SK-N-SH (cell line): Measurements from ENCODE around the gene IQGAP2. TPM values are rescaled to one million over a fixed set of nuclear protein-coding genes. Genes with fewer than 3 reads are reported as not detected.

Source experiments
- CTCF ChIA-PET: fragments of 300-600, 350-600 bp; formaldehyde crosslinking; extraction: SDS; loops from one replicate; lab custom pipeline; 2021; lab: Yijun Ruan, JAX
- POLR2A ChIA-PET: fragments of 350-600 bp; sonication (Branson Sonifier 250); formaldehyde crosslinking; extraction: SDS; loops from one replicate; lab custom pipeline; 2020; ENCODE audit warnings: antibody characterized with exemption, inconsistent platforms; lab: Yijun Ruan, JAX
- DNase-seq: peaks from one replicate; pipeline ENCODE4 v3.0.0; 2012
- H2AFZ ChIP-seq: fragments of 200-600 bp; sonication (generic); 2 replicates; pipeline ENCODE4 v1.8.1; 2016; ENCODE audit warnings: antibody characterized with exemption, mild to moderate bottlenecking, low read depth
- H3F3A ChIP-seq: fragments of 200-600 bp; sonication (generic); replicated peaks from 2 replicates; pipeline ENCODE3; 2016; ENCODE audit warnings: antibody characterized with exemption, mild to moderate bottlenecking; ENCODE audit not compliant: insufficient read depth
- H3K27ac ChIP-seq, 2 experiments: fragments of 200-500 bp in 1 of 2; fragments of 200-600 bp in 1 of 2; sonication (Bioruptor generic) in 1 of 2; sonication (generic), shearing (Covaris generic) in 1 of 2; 2 replicates each; pipeline versions ENCODE4 v1.5.1 to v1.6.1; 2014 to 2016; ENCODE audit warnings: low read depth in 2 of 2, inconsistent platforms in 1 of 2, low read length in 1 of 2, mild to moderate bottlenecking in 1 of 2, mixed read lengths in 1 of 2
- H3K27me3 ChIP-seq: fragments of 200-600 bp; sonication (generic), shearing (Covaris generic); 2 replicates; pipeline ENCODE4 v1.6.1; 2016; ENCODE audit warnings: mixed run types; ENCODE audit not compliant: insufficient read depth
- H3K36me3 ChIP-seq, 2 experiments: fragments of 200-500 bp in 1 of 2; fragments of 200-600 bp in 1 of 2; sonication (Bioruptor generic) in 1 of 2; sonication (generic) in 1 of 2; replicated peaks in 1 of 2; 2 replicates each; pipeline versions ENCODE3 to v1.5.1; 2014 to 2016; ENCODE audit warnings: low read length in 1 of 2, mild to moderate bottlenecking in 1 of 2; ENCODE audit not compliant: insufficient read depth in 2 of 2, control insufficient read depth in 1 of 2
- H3K4me1 ChIP-seq, 2 experiments: fragments of 200-500 bp in 1 of 2; fragments of 200-600 bp in 1 of 2; sonication (Bioruptor generic) in 1 of 2; sonication (generic), shearing (Covaris generic) in 1 of 2; 2 replicates each; pipeline versions ENCODE4 v1.5.1 to v1.6.1; 2014 to 2016; ENCODE audit warnings: low read depth in 1 of 2, low read length in 1 of 2, mixed run types in 1 of 2; ENCODE audit not compliant: insufficient read depth in 2 of 2, control insufficient read depth in 1 of 2
- H3K4me2 ChIP-seq: fragments of 200-600 bp; sonication (generic), shearing (Covaris generic); 2 replicates; pipeline ENCODE4 v1.6.1; 2017; ENCODE audit warnings: mixed run types
- H3K4me3 ChIP-seq, 2 experiments: fragments of 200-500 bp in 1 of 2; fragments of 200-600 bp in 1 of 2; sonication (Bioruptor generic) in 1 of 2; sonication (generic), shearing (Covaris generic) in 1 of 2; 2 replicates each; pipeline versions ENCODE4 v1.5.1 to v1.8.1; 2014 to 2016; ENCODE audit warnings: low read depth in 2 of 2, inconsistent platforms in 1 of 2, low read length in 1 of 2, mild to moderate bottlenecking in 1 of 2, mixed read lengths in 1 of 2, moderate library complexity in 1 of 2
- H3K79me2 ChIP-seq: fragments of 200-600 bp; sonication (generic); 2 replicates; pipeline ENCODE4 v1.8.1; 2017; ENCODE audit warnings: mild to moderate bottlenecking; ENCODE audit not compliant: insufficient read depth
- H3K9ac ChIP-seq: fragments of 200-600 bp; sonication (generic); 2 replicates; pipeline ENCODE4 v1.6.1; 2017; ENCODE audit warnings: mixed run types
- H3K9me2 ChIP-seq: fragments of 200-600 bp; sonication (generic); 2 replicates; pipeline ENCODE4 v1.6.1; 2017; ENCODE audit warnings: mixed run types
- H3K9me3 ChIP-seq: fragments of 200-600 bp; sonication (generic); 2 replicates; pipeline ENCODE4 v1.6.1; 2017; ENCODE audit warnings: mixed run types, mild to moderate bottlenecking, moderate library complexity
- H4K20me1 ChIP-seq: fragments of 200-600 bp; sonication (generic); 2 replicates; pipeline ENCODE4 v1.6.1; 2017; ENCODE audit warnings: mild to moderate bottlenecking, mixed run types; ENCODE audit not compliant: insufficient read depth
- FOXJ3 ChIP-seq: sonication (generic); formaldehyde crosslinking; IDR thresholded peaks from 2 replicates; pipeline ENCODE4 v1.5.1; 2020; ENCODE audit warnings: mild to moderate bottlenecking, missing genetic modification reagents
- FOXM1 ChIP-seq: IDR thresholded peaks from 2 replicates; pipeline ENCODE4 v1.4.0; 2012; ENCODE audit warnings: low read depth, mild to moderate bottlenecking
- GABPA ChIP-seq: IDR thresholded peaks from 2 replicates; pipeline ENCODE4 v1.4.0; 2012; ENCODE audit warnings: low read depth, mild to moderate bottlenecking
- JUND ChIP-seq: IDR thresholded peaks from 2 replicates; pipeline ENCODE4 v1.4.0; 2012
- MAX ChIP-seq: IDR thresholded peaks from 2 replicates; pipeline ENCODE4 v1.4.0; 2012; ENCODE audit warnings: low read depth
- NRF1 ChIP-seq: IDR thresholded peaks from 2 replicates; pipeline ENCODE4 v1.6.1; 2012; ENCODE audit warnings: low read depth, mild to moderate bottlenecking, low read length
- PBX3 ChIP-seq: IDR thresholded peaks from 2 replicates; pipeline ENCODE4; 2012
- POLR2AphosphoS5 ChIP-seq: IDR thresholded peaks from 2 replicates; pipeline ENCODE4 v1.6.1; 2012; ENCODE audit warnings: low read depth, low read length
- RFX5 ChIP-seq: IDR thresholded peaks from 2 replicates; pipeline ENCODE4 v1.6.1; 2012; ENCODE audit warnings: mild to moderate bottlenecking, improper control_type of control experiment, low read length
- SIN3A ChIP-seq: IDR thresholded peaks from 2 replicates; pipeline ENCODE4 v1.6.1; 2012; ENCODE audit warnings: low read depth, mild to moderate bottlenecking, low read length, moderate library complexity, borderline replicate concordance
- SMC3 ChIP-seq: IDR thresholded peaks from 2 replicates; pipeline ENCODE4 v1.6.1; 2012; ENCODE audit warnings: low read depth, low read length, improper control_type of control experiment
- TAF1 ChIP-seq: IDR thresholded peaks from 2 replicates; pipeline ENCODE4 v1.6.1; 2012; ENCODE audit warnings: low read depth, mild to moderate bottlenecking, low read length, moderate library complexity, borderline replicate concordance
- TCF12 ChIP-seq: IDR thresholded peaks from 2 replicates; pipeline ENCODE4 v1.4.0; 2012
- USF2 ChIP-seq: fragments of 150-350 bp; IDR thresholded peaks from 2 replicates; pipeline ENCODE4 v1.6.1; 2017; ENCODE audit warnings: antibody characterized with exemption, low read length, low read depth, borderline replicate concordance
- YY1 ChIP-seq: IDR thresholded peaks from 2 replicates; pipeline ENCODE4 v1.4.0; 2012; ENCODE audit warnings: low read depth, mild to moderate bottlenecking
- WGBS: methylation state at CpG from one replicate; pipeline ENCODE4 v1.1.6; 2017; ENCODE audit warnings: low lambda C conversion rate; 5-methylcytosine and 5-hydroxymethylcytosine counted together
- polyA plus RNA-seq, 3 experiments: library from polyadenylated mRNA; depleted of rRNA; stranded (reverse); fragments of >200 nt; gene quantifications; 2 replicates each; pipeline ENCODE4 v1.2.3, GENCODE V29; 2012

Gene IQGAP2
- polyA plus RNA-seq, 1 of the 3 experiments (the other 2 are of a cell fraction), result 2.1 TPM

GRCh38 chr5:76723266-76723665 is 320.2 kb downstream of the IQGAP2 start:
- POLR2A ChIA-PET, result no interaction called here

GRCh38 chr5:76723906-76724305 is 320.8 kb downstream of the IQGAP2 start:
- ChIA-PET POLR2A (no interaction called here), CTCF (interaction anchor here (0.9 to 3.8 kb wide), 2 partner anchors 13 to 51 kb away, joined by 3 to 16 read pairs; no protein-coding TSS in a partner anchor)
- Histone ChIP-seq H3K4me2 (peak overlapping the region; percentile 47; the same call in 1 of the 2 replicates), H4K20me1 (peaks cover 68% of the 10 kb centered on the region), H3K9me2 (no peaks in the 10 kb centered on the region), H3K4me3 (no peak overlapping the region), H3K79me2 (peaks cover 100% of the 10 kb centered on the region), H3K9me3 (peaks cover 2% of the 10 kb centered on the region; the same call in 1 of the 2 replicates), H3K9ac (no peak overlapping the region), H2AFZ (no peak overlapping the region), H3K4me1 (peaks cover 2 to 21% of the 10 kb centered on the region in 2 experiments; a peak in 2 of 4 replicates), H3F3A (peaks cover 25% of the 10 kb centered on the region), H3K27ac (peak overlapping the region in 1 of 2 experiments; percentile 79; a peak in 2 of 4 replicates), H3K27me3 (no peaks in the 10 kb centered on the region), H3K36me3 (peaks cover 13 to 44% of the 10 kb centered on the region in 2 experiments)
- DNase-seq, result no peak
- WGBS, result 69% methylated on average over 1 of the region's 1 CpG
- TF ChIP-seq FOXM1, result no peak

More at GRCh38 chr5:76723266-76723665, 320.2 kb downstream of the IQGAP2 start:
- no peaks in the 10 kb centered on the region for H3K27me3 ChIP-seq
- peak overlapping the region in 1 of 2 experiments; percentile 79; a peak in 2 of 4 replicates for H3K27ac ChIP-seq
- H3K4me2 ChIP-seq, result no peak overlapping the region
- peaks cover 29% of the 10 kb centered on the region for H3F3A ChIP-seq
- H3K4me1 ChIP-seq, result peaks cover 7 to 23% of the 10 kb centered on the region in 2 experiments; a peak in 2 of 4 replicates
- no peaks in the 10 kb centered on the region for H3K9me2 ChIP-seq
- TF ChIP-seq FOXJ3 (CRISPR knock-in tag) (no peak), SIN3A (no peak), JUND (no peak), NRF1 (no peak), POLR2AphosphoS5 (no peak), USF2 (no peak)
- no peak for DNase-seq
- CTCF ChIA-PET, result interaction anchor here (0.7 to 3.8 kb wide), 3 partner anchors 14 to 358 kb away, joined by 3 to 16 read pairs (median 4); no protein-coding TSS in a partner anchor
- no peaks in the 10 kb centered on the region for H3K9me3 ChIP-seq
- peaks cover 100% of the 10 kb centered on the region for H3K79me2 ChIP-seq
- peaks cover 13 to 38% of the 10 kb centered on the region in 2 experiments for H3K36me3 ChIP-seq
- H2AFZ ChIP-seq, result no peak overlapping the region
- no peak overlapping the region for H3K9ac ChIP-seq
- no peak overlapping the region for H3K4me3 ChIP-seq
- peaks cover 68% of the 10 kb centered on the region for H4K20me1 ChIP-seq
- 96% methylated on average over 1 of the region's 1 CpG for WGBS

GRCh38 chr5:76724871-76725270 is 321.8 kb downstream of the IQGAP2 start:
- Histone ChIP-seq H3K9me3 (peaks cover 11% of the 10 kb centered on the region; the same call in 1 of the 2 replicates), H3K27me3 (no peaks in the 10 kb centered on the region), H2AFZ (no peak overlapping the region), H3K9me2 (no peaks in the 10 kb centered on the region), H3K9ac (peak overlapping the region; percentile 29; the same call in 1 of the 2 replicates), H3K79me2 (peaks cover 100% of the 10 kb centered on the region), H3F3A (peaks cover 22% of the 10 kb centered on the region), H3K4me3 (no peak overlapping the region), H3K4me1 (peaks cover 2 to 12% of the 10 kb centered on the region in 2 experiments; a peak in 2 of 4 replicates), H4K20me1 (peaks cover 67% of the 10 kb centered on the region), H3K4me2 (peak overlapping the region; percentile 47), H3K36me3 (peaks cover 15 to 50% of the 10 kb centered on the region in 2 experiments), H3K27ac (peak overlapping the region in 1 of 2 experiments; percentile 79; a peak in 2 of 4 replicates)
- no peak for DNase-seq
- 71% methylated on average over 4 of the region's 4 CpGs for WGBS
- ChIA-PET CTCF (interaction anchor here (1.0 to 2.6 kb wide), 2 partner anchors 9 to 50 kb away, joined by 8 read pairs; partner anchors contain the start of gene F2R), POLR2A (no interaction called here)
- TF ChIP-seq TAF1 (no peak), TCF12 (peak; percentile 35), MAX (0 out of 2 replicates have a peak, but pooled peaks have one; percentile 17), SIN3A (no peak), GABPA (no peak), YY1 (no peak), SMC3 (no peak), PBX3 (peak; percentile 23; the same call in 1 of the 2 replicates), RFX5 (no peak)
